Right lobe of liver (tissue), 6 donors: ENCODE measurements around the gene UBE2E2. TPM values are rescaled to one million over a fixed set of nuclear protein-coding genes. Genes with fewer than 3 reads are reported as not detected.

ENCODE experiments used
- ATAC-seq, 4 donors: fragments of 200-7000 bp; cut with Tn5 transposase; one replicate each; pipeline ENCODE4 v1.9.1; 2020; ENCODE audit warnings: mild to moderate bottlenecking in 4 of 4, moderate library complexity in 4 of 4
- DNase-seq, 3 donors: peaks; one replicate each; pipeline ENCODE4 v3.0.0-alpha.2; 2020
- H3K27ac ChIP-seq, 3 donors: fragments of 200-600 bp; one replicate each; pipeline ENCODE4 v1.8.0; 2022
- H3K27me3 ChIP-seq, 2 donors: fragments of 200-600 bp; one replicate each; pipeline ENCODE4 v1.8.0; 2022
- H3K36me3 ChIP-seq, 4 donors: fragments of 200-600 bp; sonication (generic) in 1 of 4; one replicate each; pipeline versions ENCODE4 v1.5.1 to v1.8.0; 2017 to 2022; ENCODE audit warnings: control low read depth in 1 of 4
- H3K4me1 ChIP-seq, 4 donors: fragments of 200-600 bp; sonication (generic) in 1 of 4; one replicate each; pipeline versions ENCODE4 v1.5.1 to v1.8.0; 2017 to 2022; ENCODE audit warnings: control low read depth in 1 of 4
- H3K4me3 ChIP-seq, 3 donors: fragments of 200-600 bp; one replicate each; pipeline ENCODE4 v1.8.0; 2022
- H3K9me3 ChIP-seq, 4 donors: fragments of 200-600 bp; sonication (generic) in 1 of 4; one replicate each; pipeline versions ENCODE4 v1.5.1 to v1.8.0; 2017 to 2022; ENCODE audit warnings: control low read depth in 1 of 4
- CTCF ChIP-seq, 4 donors: fragments of 200-600 bp in 3 of 4; fragments of 450-650 bp in 1 of 4; IDR thresholded peaks; one replicate each; pipeline versions ENCODE4 v1.5.1 to v1.8.0; 2016 to 2022; ENCODE audit warnings: antibody characterized with exemption in 4 of 4, mild to moderate bottlenecking in 2 of 4
- POLR2A ChIP-seq: fragments of 450-650 bp; IDR thresholded peaks from one replicate; pipeline ENCODE4 v1.6.1; 2017; ENCODE audit warnings: antibody characterized with exemption, mild to moderate bottlenecking
- WGBS: methylation state at CpG from one replicate; pipeline ENCODE4 v1.1.6; 2018; ENCODE audit warnings: low coverage, low lambda C conversion rate; ENCODE audit not compliant: insufficient coverage; ENCODE audit errors: missing lambda C conversion rate; 5-methylcytosine and 5-hydroxymethylcytosine counted together
- intact Hi-C, 2 donors: fragments of 100-400 bp; cut with DNase I; formaldehyde crosslinking; loops; one replicate each; pipeline versions ENCODE4 v1.11.2 to v1.14.1; 2022
- total RNA-seq, 6 experiments: library from RNA; depleted of rRNA in 2 of 6; stranded (reverse); fragments of >200 nt in 2 of 6; fragmentation: NEBNext Ultra II Directional in 3 of 6; extraction: Animal tissue kit (Norgen Biotek cat#: 25700) in 3 of 6; gene quantifications; one replicate each; pipeline versions ENCODE4 v1.1.0 to v1.2.4, GENCODE V29; 2016 to 2023
- donor health status: DM: no; HTN: yes; CAD: no.
- donor health status: DM: no; HTN: no; CAD: no.
- donor health status: DM: no; HTN: no; CAD: no.
- donor health status: DM: no; HTN: yes; CAD: no.
- donor health status: DM: no; HTN: yes; CAD: no.

The UBE2E2 gene
- total RNA-seq, 6 experiments from 2014 or later: 17.2 to 29.1 (median 18.1) TPM

- WGBS: 76% methylated on average over 5 of the region's 5 CpGs
- no peak overlapping the region for H3K27ac ChIP-seq
- H3K36me3 ChIP-seq: no peaks in the 10 kb centered on the region
- H3K27me3 ChIP-seq: no peaks in the 10 kb centered on the region
- intact Hi-C loops: no loop called here
- no peak overlapping the region for H3K4me3 ChIP-seq
- ATAC-seq (no peak), DNase-seq (no peak)
- TF ChIP-seq CTCF (IDR thresholded peaks at IDR 0.05) (no peak), POLR2A (no peak)
- no peaks in the 10 kb centered on the region for H3K9me3 ChIP-seq
- H3K4me1 ChIP-seq: no peaks in the 10 kb centered on the region
These were observed 390.1 kb downstream of the UBE2E2 start for GRCh38 chr3:23592961-23593931.

DNA sequence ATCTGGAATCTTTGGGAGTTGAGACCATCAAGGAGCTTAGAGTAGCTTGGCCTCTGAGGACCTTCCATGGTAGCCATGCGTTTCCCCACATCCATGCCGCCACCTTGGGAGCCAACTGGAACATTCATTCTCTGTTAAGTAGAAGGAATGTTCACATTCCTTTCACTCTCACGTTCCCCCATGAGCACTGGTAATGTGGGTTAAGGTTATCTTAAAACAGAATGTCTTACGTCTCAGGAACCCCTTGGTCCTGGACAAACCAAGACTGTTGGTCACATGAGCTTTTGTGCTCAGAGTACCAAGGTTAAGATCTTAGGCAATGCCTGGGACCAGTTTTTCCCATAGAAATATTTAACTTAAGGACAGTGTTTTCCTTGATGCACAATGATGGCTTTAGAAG, 390.9 kb downstream of the UBE2E2 start:
- Histone ChIP-seq H3K27me3 (no peaks in the 10 kb centered on the region), H3K4me1 (no peaks in the 10 kb centered on the region), H3K4me3 (no peak overlapping the region), H3K36me3 (no peaks in the 10 kb centered on the region), H3K9me3 (no peaks in the 10 kb centered on the region), H3K27ac (no peak overlapping the region)
- 65% methylated on average over 4 of the region's 4 CpGs for WGBS
- no peak for ATAC-seq
- intact Hi-C loops: no loop called here
- no peak for TF ChIP-seq CTCF (IDR thresholded peaks at IDR 0.05)
- no peak for TF ChIP-seq POLR2A
- no peak for DNase-seq

DNA sequence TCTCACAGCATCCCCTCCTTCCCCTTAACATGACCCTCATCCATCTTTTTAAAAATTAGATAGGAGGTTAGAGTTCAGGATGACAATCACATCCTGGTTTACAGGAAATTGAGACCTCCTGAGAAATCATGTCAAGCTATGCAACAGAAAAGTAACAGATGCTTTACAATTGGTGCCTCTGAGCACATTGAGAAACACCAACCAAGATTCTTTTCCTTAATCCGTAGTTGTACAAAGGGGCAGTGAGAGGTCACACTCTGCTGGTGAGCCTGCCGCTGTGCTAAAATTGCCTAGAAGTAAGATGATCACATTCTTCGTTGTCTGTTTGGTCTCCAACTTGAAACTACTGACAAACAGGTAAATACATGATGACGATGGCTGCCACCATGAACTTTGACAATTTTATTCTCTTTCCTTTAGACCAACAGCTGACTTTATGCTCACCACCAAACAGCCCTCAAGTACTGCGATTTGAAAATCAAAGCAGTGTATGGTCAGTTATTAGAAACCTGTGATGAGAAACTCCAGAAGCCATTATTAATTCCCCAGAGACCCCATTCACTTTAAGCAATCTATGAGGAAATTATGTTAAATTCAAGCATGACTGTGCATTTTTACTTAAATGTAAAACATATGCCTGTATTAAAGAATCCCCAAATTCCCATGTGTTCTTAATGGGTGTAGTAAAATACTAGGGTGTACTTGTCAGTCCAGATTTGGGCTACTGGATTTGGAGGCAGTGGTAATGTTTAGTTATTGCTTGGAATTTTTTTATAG, 392.0 kb downstream of the UBE2E2 start:
- DNase-seq: no peak
- TF ChIP-seq POLR2A (no peak), CTCF (IDR thresholded peaks at IDR 0.05) (no peak)

GRCh38 chr3:23595851-23596250, 392.7 kb downstream of the UBE2E2 start:
- TF ChIP-seq POLR2A (no peak), CTCF (IDR thresholded peaks at IDR 0.05) (no peak)
- H3K4me1 ChIP-seq: no peaks in the 10 kb centered on the region
- no peaks in the 10 kb centered on the region for H3K9me3 ChIP-seq
- intact Hi-C loops: no loop called here
- no peaks in the 10 kb centered on the region for H3K36me3 ChIP-seq
- no peak overlapping the region for H3K27ac ChIP-seq
- ATAC-seq (no peak), DNase-seq (no peak)
- no peaks in the 10 kb centered on the region for H3K27me3 ChIP-seq
- no peak overlapping the region for H3K4me3 ChIP-seq

More for the DNA sequence above, 392.0 kb downstream of the UBE2E2 start:
- Histone ChIP-seq H3K4me3 (no peak overlapping the region), H3K4me1 (no peaks in the 10 kb centered on the region), H3K27ac (no peak overlapping the region), H3K36me3 (no peaks in the 10 kb centered on the region), H3K27me3 (no peaks in the 10 kb centered on the region), H3K9me3 (no peaks in the 10 kb centered on the region)
- intact Hi-C loops: no loop called here
- ATAC-seq: no peak
- WGBS: 60% methylated on average over 4 of the region's 5 CpGs
